GM21529 (cell line): ENCODE results near the gene MIR17HG.
A peak's percentile ranks its signal among the peaks of the same experiment; 100 is the strongest.
"Not testable (repeated sequence)": the region's sequence is repeated elsewhere in the genome, so short reads cannot be mapped to it uniquely, and the experiment has no call there.

Experiments used
- ATAC-seq: cut with Tn5 transposase; IDR thresholded peaks from one replicate; pipeline ENCODE4 v1.9.1; 2021; ENCODE audit not compliant: unreplicated experiment

MIR17HG gene

GRCh38 chr13:91347202-91347995 lies at the start of gene MIR17HG:
MIR17HG (plus strand) TSS chr13:91347687.
- peak; percentile 55 for ATAC-seq

- no peak for ATAC-seq
Observed at GRCh38 chr13:91298060-91298459, 49.4 kb upstream of the MIR17HG start.

GRCh38 chr13:91302111-91302510 lies 45.4 kb upstream of the MIR17HG start:
- ATAC-seq = peak; percentile 91

GRCh38 chr13:91303031-91303430 lies 44.5 kb upstream of the MIR17HG start:
- ATAC-seq = no peak

GRCh38 chr13:91304741-91305140 lies 42.7 kb upstream of the MIR17HG start:
- no peak for ATAC-seq

- ATAC-seq = no peak
Observed at GRCh38 chr13:91305652-91306051, 41.8 kb upstream of the MIR17HG start.

- no peak for ATAC-seq
Observed at GRCh38 chr13:91307887-91308286, 39.6 kb upstream of the MIR17HG start.

GRCh38 chr13:91308299-91308698 lies 39.2 kb upstream of the MIR17HG start:
- ATAC-seq = no peak

GRCh38 chr13:91311491-91311890 lies 36.0 kb upstream of the MIR17HG start:
- ATAC-seq = no peak

GRCh38 chr13:91312324-91312723 lies 35.2 kb upstream of the MIR17HG start:
- peak; percentile 34 for ATAC-seq

GRCh38 chr13:91313103-91313502 lies 34.4 kb upstream of the MIR17HG start:
- ATAC-seq = peak; percentile 74

GRCh38 chr13:91313581-91313980 lies 33.9 kb upstream of the MIR17HG start:
- peak; percentile 56 for ATAC-seq

GRCh38 chr13:91314888-91315287 lies 32.6 kb upstream of the MIR17HG start:
- ATAC-seq = no peak

GRCh38 chr13:91318886-91319285 lies 28.6 kb upstream of the MIR17HG start:
- ATAC-seq = no peak

GRCh38 chr13:91319996-91320395 lies 27.5 kb upstream of the MIR17HG start:
- no peak for ATAC-seq

GRCh38 chr13:91320990-91321389 lies 26.5 kb upstream of the MIR17HG start:
- not testable (repeated sequence) for ATAC-seq

- no peak for ATAC-seq
Observed at GRCh38 chr13:91323349-91323748, 24.1 kb upstream of the MIR17HG start.

GRCh38 chr13:91326146-91326545 lies 21.3 kb upstream of the MIR17HG start:
- no peak for ATAC-seq

- ATAC-seq = no peak
Observed at GRCh38 chr13:91328726-91329125, 18.8 kb upstream of the MIR17HG start.

- no peak for ATAC-seq
Observed at GRCh38 chr13:91329733-91330132, 17.8 kb upstream of the MIR17HG start.

GRCh38 chr13:91331047-91331915 lies 16.2 kb upstream of the MIR17HG start:
- ATAC-seq = peak; percentile 81

- ATAC-seq = no peak
Observed at GRCh38 chr13:91346062-91346461, 1.4 kb upstream of the MIR17HG start.
